Central memory CD4-positive, alpha-beta T cell (primary cell): ENCODE measurements around the gene PPP2R2D.
A peak's percentile ranks its signal among the peaks of the same experiment; 100 is the strongest.

Experiments used
- DNase-seq: peaks from one replicate; pipeline ENCODE4 v3.0.0; 2022

Gene PPP2R2D

DNA sequence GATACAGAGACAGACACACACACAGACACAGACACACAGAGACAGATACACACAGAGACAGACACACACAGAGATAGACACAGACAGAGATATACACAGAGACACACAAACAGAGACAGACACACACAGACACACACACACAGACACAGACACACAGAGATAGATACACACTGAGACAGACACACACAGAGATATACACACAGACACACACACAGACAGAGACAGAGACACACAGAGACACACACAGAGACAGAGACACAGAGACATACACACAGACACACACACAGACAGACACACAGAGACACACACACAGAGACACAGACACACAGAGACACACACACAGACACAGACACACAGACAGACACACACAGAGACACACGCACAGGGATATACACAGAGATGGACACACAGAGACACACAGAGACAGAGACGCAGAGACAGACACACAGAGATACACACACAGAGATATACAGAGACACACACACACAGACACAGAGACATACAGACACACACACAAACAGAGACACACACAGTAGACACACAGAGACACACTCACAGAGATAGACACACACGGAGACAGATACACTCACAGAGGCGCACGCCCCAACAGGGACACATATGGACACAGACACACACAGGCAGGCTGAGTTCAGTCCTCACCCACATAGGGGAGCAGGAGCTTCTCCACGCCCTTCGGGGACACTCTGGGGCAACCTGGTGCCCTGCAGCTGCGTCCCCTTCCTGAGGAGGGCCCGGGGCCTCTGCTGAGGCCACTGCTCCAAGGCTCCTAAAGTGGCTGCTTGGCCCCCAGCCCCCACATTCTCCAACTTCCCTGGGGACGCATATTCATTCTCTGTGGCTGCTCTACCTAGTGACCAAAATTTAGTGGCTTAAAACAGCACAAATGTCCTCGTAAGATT, 10.3 kb upstream of the PPP2R2D start:
- DNase-seq, result no peak

DNA sequence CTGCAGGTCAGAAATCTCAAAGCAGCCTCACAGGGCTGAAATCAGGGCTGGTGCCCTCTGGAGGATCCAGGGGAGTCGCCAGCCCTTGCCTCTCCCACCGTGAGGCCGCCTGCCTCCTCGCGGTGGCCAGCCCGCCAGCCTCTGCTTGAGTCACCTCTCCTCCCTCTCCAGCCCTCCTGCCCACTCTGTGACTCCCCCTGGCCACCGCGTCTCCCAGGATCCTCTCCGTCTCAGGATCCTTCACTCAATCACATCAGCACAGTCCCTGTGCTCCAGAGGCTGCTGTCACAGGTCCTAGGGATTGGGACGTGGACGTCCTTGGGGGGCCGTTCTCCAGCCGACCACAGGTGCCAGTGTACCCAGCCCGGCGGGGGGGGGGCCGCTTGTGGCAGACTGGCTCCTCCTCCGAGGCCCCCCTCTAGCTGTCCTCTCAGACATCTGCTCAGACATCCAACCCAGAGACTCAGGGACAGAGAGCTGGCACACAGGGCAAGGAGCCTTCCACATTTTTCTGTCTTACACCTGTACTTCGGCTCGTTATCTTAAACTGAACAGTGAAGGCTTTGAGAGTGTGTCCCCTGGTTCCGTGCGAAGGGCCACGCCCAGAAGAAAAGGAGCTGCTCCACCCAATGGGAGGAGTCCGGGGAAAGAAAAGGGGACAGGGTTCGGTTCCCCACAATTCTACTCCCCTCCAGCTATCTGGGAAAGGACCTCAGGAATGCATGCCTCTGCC, 9.4 kb upstream of the PPP2R2D start:
- DNase-seq, result no peak

DNA sequence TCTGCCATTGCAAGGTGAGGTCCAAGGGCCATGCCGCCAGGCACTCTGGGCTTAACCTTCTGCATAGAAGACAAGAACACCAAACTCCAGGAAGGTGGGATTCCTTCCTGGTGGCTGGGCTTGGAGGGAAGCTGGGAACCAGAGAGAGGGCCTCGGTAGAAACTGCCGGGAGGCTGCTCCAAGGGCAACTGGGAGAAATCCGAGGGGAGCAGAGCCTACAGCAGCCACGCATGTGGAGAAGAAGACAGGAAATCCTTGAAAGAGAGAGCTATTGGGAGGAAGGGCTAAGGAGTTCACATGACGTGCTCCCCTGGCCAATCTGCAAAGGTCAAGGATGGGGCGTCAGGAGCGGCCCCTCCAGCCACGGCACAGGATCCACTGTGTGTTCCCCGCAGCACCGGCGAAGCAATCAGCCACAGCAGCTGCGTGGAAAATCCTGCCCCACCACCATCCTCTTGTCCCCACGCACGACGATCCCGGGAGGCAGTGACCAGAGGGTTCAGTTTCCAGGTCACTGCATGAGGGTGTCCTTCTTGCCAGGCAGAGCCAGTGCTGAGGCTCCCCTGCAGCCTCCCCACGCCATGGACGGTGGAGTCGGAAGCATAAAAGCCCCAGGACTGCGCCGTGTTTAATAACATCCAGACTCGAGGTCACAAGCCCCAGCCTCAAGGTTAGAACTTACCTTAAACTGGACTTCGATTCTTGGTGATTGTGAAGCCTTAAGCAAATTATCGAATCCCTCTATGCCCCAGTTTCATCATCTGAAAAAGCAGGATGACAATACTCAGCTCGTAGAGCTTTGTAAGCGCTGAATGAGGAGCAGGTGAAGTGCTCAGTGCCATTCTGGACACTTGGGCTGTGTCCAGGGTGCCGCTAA, 8.6 kb upstream of the PPP2R2D start:
- DNase-seq, result no peak

DNA sequence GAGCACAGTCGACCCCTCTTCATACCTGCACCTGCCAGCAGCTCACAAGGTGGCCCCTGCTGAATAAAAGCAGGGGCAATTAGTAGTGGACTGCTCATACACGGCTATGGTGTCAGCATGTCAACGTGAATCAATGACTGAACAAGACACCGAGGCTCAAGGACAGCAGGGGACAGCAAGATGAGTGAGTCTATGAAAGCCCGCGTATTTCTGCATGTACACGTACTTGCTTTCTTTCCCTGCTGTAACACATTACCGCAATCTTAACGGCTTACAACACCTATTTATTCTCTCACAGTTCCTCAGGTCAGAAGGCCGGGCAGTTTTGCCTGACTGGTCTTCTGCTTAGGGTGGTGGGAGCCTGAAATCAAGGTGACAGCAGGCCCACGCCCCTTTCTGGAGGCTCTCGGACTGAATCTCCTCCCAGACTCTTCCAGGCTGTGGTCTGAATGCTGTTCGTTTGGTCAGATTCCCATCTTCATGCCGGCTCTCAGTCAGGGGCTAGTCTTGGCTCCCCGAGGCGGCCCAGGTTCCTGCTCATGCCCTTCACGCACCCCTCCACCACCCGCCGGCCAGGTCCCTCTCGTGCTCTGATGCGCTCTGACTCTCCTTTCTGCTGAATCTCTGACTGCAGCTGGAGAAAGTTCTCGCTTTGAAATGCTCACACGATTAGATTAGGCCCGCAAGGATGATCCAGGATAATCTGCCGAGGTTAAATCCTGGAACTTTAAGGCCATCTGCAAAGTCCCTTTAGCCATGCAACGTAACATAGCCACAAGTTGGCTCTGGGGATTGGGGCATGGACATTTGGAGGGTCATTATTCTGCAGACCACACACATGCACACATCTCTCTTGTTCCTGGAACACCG, 7.8 kb upstream of the PPP2R2D start:
- no peak for DNase-seq

DNA sequence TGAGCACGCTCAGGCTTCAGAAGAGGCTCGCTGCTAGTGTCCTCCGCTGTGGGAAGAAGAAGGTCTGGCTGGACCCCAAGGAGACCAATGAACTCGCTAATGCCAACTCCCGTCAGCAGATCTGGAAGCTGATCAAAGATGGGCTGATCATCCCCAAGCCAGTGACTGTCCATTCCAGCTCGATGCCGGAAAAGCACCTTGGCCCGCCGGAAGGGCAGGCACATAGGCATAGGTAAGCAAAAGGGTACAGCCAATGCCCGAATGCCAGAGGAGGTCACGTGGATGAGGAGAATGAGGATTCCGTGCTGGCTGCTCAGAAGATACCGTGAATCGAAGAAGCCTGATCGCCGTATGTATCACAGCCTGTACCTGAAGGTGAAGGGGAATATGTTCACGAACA, 5.7 kb upstream of the PPP2R2D start:
- DNase-seq, result no peak

DNA sequence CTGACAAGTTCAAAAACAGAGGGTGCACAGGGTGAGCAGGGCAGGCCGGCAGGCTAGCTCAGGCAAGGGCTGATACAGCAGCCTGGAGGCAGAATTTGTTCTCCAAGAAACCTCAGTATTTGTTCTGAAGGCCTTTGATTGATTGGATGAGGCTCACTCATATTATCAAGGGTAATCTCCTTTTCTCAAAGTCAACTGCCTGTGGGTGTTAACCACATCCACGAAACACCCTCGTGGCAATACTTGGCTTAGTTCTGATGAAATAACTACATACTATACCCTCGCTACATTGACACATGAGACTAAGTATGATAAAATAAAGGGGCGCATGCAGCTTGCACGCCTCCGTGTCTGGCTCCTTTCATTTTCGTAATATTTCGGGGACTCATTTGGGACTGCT, 4.4 kb upstream of the PPP2R2D start:
- DNase-seq, result peak; percentile 67

DNA sequence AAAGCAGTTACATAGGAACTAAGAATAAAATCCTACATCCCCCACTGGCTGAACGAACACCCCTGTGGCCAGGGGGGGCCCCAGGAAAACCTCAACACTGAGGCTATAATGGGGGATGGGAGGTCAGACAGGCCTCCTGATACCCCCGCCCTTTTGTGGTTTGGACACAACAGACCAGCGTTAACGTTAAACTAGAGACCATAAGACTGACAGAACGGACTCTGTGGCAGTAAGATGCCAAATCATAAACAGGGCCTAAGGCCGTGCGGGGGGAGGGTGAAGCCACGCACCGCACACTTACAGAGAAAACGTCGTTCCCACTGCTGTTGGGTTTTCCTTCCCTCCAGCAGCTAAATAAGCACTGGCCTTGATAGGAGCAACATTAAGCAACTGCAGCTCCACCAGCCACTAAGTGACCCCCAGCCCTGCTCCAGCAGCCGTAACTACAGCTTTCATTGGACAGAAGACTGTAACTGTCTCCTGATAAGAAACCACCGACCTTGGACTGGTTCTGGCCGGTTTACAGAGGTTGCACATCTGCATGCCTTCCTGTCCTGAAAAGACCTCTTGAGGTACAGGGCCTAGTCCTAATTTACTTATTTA, 3.4 kb upstream of the PPP2R2D start:
- DNase-seq, result no peak

DNA sequence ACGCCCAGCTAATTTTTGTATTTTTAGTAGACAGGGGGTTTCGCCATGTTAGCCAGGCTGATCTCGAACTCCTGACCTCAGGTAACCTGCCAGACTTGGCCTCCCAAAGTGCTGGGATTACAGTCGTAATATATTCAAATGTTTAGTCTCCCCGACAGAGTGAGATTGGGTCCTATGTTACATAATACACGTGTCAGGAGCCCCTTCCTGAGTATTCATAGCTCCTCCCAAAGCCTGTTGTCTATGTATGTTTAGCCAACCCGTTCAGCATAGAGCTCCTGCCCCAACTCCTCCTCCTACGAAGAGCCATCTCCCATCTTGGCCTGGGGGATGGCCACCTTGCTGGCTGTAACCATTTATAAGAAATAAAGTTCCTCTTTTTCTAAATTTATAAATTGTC, 2.7 kb upstream of the PPP2R2D start:
- DNase-seq, result no peak

DNA sequence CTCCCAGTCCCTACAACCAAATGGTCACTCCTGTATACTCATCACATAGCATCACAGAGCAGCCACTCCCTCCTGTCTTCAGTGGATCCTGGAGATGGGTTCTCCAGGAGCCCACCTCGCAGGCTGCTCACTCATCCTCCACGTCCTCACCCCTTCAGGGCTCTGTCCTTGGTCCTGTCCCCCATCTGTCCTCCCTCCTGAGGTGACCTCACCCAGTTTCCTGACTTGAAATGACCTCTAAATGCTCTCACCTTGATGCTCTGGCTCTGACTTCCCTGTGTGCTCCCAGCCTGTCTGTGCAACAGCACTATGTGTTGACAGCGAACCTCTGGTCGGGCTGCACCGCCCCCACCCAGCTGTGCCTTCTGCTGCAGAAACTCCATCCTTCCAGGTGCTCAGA, 2.1 kb upstream of the PPP2R2D start:
- no peak for DNase-seq

DNA sequence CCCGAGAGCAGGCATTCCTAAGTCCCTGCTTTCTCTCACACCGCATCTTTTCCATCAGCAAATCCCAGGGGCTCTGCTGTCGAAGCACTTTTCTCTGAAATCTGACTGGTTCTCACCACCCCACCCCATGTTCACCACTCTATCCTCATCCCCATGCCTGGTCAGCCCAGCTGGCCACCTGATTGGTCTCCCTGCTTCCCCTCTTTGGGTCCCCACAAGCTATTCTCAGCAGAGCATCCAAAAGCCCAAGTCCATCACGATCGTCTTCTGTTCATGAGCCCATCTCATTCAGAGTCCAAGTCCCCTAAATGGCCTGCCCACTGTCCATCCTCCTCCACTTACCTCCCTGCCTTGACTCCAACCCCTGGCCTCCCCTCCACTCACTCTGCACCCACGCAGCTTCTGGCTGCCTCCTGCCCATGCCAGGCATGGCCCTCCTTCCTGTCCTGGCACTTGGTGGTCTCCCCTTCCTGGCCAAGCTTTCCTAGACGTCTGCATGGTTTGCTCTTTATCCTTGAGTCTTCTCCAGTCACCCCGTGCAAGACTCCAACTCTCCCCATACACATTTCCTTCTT, 1.6 kb upstream of the PPP2R2D start:
- DNase-seq, result no peak

DNA sequence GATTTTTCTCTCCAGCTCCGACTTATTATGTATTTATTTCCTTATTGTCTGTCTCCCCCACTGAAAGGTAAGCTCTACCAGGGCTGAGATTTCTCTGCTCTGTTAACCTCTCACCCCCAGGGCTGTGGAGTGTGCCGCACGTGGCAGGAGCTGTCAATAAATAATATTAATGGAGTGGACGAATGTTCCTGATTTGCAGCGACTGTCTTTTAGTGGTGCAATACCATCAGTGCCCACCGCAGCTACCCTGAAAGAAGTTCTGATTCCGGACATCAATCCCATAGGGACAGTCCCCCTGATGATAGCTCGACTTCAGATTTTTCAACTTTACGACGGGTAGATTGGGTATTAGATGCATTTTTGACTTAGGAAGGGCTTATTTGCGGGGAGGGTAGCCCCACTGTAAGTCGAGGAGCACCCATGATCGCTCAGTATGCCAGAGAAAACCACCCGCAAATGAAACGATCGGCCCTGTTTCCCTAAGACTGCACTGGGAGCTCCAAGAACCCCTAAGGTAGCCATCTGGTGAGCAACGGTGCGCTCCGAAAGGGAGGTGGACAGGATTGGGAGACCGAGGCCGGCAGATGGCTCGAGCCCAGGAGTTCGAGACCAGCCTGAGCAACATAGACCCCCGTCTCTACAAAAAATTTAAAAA, 986 bp upstream of the PPP2R2D start:
- no peak for DNase-seq

DNA sequence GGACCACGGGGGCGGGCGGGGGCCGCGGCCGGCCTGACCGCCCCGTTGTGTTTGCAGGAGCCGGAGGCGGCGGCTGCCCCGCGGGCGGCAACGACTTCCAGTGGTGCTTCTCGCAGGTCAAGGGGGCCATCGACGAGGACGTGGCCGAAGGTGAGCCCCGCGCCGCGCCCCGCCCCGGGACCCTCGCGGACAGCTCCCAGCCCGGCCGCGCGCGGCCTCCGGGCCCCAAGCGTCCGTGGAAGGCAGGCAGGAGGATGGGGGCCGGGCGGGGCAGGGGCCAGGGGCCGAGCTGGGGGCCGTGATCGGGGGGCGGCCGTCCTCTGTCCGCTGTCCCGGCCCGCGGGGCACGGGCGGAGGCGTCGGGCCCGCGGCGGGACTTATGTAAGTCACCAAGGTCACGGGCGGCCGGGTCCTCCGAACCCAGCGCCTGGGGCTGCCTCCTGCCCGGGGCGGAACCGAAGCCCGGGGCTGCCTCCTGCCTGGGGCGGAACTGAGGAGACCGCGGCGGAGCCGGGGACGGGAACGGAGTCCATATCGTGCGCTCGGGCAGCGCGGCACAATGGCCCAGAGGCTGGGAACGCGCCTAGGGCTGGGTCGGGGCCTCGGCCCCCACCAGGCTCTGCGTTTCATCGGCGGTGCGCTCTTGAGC, 497 bp downstream of the PPP2R2D start:
- peak; percentile 41 for DNase-seq

DNA sequence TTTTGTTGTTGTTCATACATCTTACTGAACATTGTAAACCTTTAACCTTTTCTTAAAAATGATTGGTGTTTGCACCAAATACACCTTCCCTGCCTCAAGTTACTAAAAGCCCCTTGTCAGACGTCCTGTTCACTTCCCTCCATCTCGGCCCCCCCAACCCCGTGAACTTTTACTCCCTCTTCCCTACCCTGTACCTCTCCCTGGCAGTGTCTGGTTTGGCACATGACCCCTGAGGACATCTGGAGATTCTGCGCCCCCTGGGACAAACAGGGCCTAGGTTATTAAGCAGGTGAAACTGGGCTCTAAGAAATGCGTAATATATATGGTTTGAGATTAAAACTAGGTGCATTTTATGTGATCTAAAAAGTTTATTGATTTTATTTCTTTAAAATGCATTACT, 1.4 kb downstream of the PPP2R2D start:
- no peak for DNase-seq

DNA sequence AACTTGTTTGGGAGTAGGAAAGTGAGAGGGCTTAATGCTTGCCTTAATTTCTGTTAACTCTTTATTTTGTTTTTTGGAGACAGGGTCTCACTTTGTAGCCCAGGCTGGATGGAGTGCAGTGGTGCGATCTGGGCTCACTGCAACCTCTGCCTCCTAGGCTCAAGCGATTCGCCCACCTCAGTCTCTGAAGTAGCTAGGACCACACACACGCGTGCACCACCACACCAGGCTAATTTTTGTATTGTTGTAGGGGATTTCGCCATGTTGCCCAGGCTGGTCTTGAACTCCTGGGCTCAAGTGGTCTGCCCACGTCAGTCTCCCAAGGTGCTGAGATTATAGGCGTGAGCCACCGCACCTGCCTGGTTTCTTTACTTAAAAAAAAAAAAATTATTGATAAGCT, 1.9 kb downstream of the PPP2R2D start:
- no peak for DNase-seq

DNA sequence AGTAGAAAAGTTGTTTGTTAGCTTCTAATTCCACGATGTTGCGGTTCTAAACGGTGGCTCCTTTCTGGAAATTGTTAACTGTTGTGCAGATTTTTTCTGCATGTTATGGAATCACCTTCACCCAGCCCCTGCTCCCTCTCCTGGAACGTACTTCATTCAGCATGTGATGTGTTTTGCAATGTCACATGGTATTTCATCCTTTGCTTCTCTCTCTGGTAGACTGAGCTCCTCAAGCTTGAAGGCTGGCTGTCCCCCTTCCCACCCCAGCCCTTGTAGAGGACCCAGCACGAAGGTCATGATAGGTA, 4.4 kb downstream of the PPP2R2D start:
- no peak for DNase-seq

DNA sequence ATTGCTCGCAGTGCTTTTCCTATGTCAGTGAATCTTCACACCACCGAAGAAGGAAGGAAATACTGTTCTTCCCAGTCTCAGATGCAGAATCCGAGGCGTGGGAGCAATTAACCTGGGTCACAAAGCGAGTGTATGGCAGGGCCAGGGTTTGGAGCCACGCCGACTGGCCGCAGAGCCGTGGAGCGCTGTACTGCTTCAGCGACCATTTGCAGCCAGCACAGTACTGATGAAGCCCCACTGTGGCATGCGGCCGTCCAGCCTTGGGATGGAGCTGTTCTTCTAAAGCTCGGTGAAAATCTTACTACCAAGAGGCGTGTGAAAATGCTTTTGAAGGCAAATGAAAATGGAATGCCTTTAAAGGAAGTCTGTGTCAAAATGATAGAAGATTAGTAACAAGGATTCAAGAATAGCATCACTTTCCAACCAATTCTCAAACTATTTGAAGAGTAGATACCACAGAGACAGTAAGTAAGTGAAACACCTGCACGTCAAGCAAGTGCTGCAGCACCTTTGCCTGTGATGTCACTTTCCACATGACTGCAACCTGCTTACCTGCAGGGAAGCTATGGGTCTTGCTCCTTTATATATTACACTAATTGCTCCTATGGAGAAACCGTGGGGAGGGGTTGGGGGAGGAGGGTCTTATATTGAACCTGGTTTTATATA, 4.9 kb downstream of the PPP2R2D start:
- no peak for DNase-seq

DNA sequence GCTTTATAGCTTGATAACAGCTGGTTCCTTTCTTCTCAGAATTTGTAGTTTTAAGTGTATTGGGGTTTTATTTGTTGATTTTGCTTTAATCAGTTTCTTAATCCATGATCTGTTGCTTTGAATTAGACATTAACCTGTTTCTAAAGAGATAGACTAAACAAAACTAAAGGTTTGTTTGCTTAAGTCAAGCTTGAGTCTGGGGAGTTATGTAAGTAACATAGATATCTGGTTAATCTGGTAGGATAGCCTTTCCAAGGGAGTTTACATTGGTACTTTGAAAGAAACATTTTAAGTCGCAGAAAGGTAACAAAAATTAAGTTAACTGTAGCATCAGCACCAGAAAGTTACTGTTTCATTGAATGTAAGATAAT, 5.4 kb downstream of the PPP2R2D start:
- no peak for DNase-seq

DNA sequence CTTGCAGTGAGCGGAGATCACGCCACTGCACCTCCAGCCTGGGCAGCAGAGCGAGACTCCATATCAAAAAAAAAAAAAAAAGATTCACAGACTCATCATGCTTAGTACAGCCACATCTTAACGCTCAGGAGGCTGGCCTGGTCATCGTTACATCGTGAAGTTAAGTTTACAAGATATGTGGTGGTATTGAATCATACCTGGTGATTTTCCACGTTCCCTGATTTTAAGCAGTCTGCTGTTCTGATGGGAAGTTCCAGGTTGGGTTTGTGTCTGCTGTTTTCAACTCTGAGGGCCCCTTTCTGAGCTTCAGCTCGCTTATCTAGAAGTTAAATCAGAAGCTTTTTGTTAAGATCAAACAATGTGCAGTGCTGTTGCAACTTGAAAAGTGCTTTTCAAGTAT, 6.9 kb downstream of the PPP2R2D start:
- DNase-seq, result peak; percentile 23

DNA sequence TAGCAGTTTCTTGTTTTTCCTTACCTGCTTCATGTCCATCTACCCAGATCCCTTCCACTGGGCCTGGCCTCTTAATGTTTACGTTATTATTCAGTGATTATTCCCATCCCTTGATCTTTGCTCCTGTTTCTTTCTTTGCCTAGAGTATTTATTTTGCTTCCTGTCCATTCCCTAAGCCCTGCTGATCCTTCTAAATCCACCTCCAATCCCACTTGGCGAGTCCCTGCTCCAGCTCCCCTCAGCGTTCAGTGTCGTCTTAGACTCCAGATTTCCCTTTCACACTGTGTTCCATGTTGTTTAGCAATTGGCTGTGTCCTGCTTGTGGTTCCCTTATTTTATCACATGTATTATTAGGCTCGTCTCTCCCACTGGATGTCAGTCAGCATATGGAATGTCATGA, 7.3 kb downstream of the PPP2R2D start:
- no peak for DNase-seq
